Endothelial cell of umbilical vein (primary cell): Measurements from ENCODE around the gene MFNG.

Source experiments
- EZH2 ChIP-seq: IDR thresholded peaks from 2 replicates; pipeline ENCODE4 v1.6.1; 2012; ENCODE audit warnings: borderline replicate concordance, low read depth, mild to moderate bottlenecking, moderate library complexity, low read length, inconsistent platforms; ENCODE audit not compliant: severe bottlenecking
- POLR2A ChIP-seq: IDR thresholded peaks from 2 replicates; pipeline ENCODE4 v1.6.1; 2012; ENCODE audit warnings: low read depth, mild to moderate bottlenecking, control low read depth, low read length
- TF ChIP-seq, protein P1 (sequence below), 2 donors: IDR thresholded peaks; 1 replicate in 1 of 2; 2 replicates in 1 of 2; pipeline ENCODE4 v1.5.1; 2011; ENCODE audit warnings: low read length in 2 of 2, mild to moderate bottlenecking in 2 of 2, moderate library complexity in 2 of 2, control low read depth in 1 of 2, inconsistent platforms in 1 of 2, low read depth in 1 of 2; ENCODE audit not compliant: insufficient read depth in 1 of 2; ENCODE audit errors: extremely low read depth in 1 of 2
- TF ChIP-seq, protein P2 (sequence below): IDR thresholded peaks from 2 replicates; pipeline ENCODE4 v1.6.1; 2011; ENCODE audit not compliant: insufficient read depth, insufficient read length

- TF ChIP-seq, protein P1, sequence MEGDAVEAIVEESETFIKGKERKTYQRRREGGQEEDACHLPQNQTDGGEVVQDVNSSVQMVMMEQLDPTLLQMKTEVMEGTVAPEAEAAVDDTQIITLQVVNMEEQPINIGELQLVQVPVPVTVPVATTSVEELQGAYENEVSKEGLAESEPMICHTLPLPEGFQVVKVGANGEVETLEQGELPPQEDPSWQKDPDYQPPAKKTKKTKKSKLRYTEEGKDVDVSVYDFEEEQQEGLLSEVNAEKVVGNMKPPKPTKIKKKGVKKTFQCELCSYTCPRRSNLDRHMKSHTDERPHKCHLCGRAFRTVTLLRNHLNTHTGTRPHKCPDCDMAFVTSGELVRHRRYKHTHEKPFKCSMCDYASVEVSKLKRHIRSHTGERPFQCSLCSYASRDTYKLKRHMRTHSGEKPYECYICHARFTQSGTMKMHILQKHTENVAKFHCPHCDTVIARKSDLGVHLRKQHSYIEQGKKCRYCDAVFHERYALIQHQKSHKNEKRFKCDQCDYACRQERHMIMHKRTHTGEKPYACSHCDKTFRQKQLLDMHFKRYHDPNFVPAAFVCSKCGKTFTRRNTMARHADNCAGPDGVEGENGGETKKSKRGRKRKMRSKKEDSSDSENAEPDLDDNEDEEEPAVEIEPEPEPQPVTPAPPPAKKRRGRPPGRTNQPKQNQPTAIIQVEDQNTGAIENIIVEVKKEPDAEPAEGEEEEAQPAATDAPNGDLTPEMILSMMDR (IDR thresholded peaks at IDR 0.05; ENCODE audit: extremely low read depth in 1 of 2, insufficient read depth in 1 of 2, low read depth in 1 of 2, low read length in 2 of 2): no peak
- TF ChIP-seq, protein P2, sequence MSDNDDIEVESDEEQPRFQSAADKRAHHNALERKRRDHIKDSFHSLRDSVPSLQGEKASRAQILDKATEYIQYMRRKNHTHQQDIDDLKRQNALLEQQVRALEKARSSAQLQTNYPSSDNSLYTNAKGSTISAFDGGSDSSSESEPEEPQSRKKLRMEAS: peak; percentile 90
- no peak for TF ChIP-seq EZH2
- TF ChIP-seq POLR2A: peak; percentile 82
Observed at GRCh38 chr22:37484480-37485394, 1.4 kb downstream of the MFNG start.
